Astrocyte (in vitro differentiated cells and primary cell): ENCODE measurements around the gene MLF1.
"Not testable (repeated sequence)": the region's sequence is repeated elsewhere in the genome, so short reads cannot be mapped to it uniquely, and the experiment has no call there.

ENCODE experiments used
- CTCF ChIP-seq: IDR thresholded peaks from 2 replicates; pipeline ENCODE4 v1.5.1; 2011; ENCODE audit warnings: low read depth, mild to moderate bottlenecking, inconsistent platforms, low read length, moderate library complexity; ENCODE audit not compliant: insufficient read depth
- EZH2 ChIP-seq: IDR thresholded peaks from 2 replicates; pipeline ENCODE4 v1.6.1; 2012; ENCODE audit warnings: mild to moderate bottlenecking, low read length, inconsistent platforms; ENCODE audit not compliant: insufficient read depth

- not testable (repeated sequence) for TF ChIP-seq CTCF, EZH2
Measured at GRCh38 chr3:158549938-158550337, 21.1 kb upstream of the MLF1 start.
